Gastroesophageal sphincter (tissue), 3 donors: Measurements from ENCODE around the gene INPP4B.

Experiments used
- POLR2AphosphoS5 ChIP-seq: sonication (generic); formaldehyde crosslinking; IDR thresholded peaks from one replicate; pipeline ENCODE4 v1.6.1; 2017; ENCODE audit warnings: antibody characterized with exemption
- TF ChIP-seq, protein P1 (sequence below), 4 experiments: fragments of 200-600 bp in 2 of 4; fragments of 450-650 bp in 2 of 4; sonication (generic) in 1 of 4; IDR thresholded peaks; one replicate each; pipeline ENCODE4 v1.5.1; 2017 to 2019; ENCODE audit warnings: antibody characterized with exemption in 4 of 4, mild to moderate bottlenecking in 2 of 4, moderate library complexity in 2 of 4

GRCh38 chr4:142856576-142856975 lies 10.5 kb upstream of the INPP4B start:
- no peak for TF ChIP-seq POLR2AphosphoS5
- TF ChIP-seq, protein P1, sequence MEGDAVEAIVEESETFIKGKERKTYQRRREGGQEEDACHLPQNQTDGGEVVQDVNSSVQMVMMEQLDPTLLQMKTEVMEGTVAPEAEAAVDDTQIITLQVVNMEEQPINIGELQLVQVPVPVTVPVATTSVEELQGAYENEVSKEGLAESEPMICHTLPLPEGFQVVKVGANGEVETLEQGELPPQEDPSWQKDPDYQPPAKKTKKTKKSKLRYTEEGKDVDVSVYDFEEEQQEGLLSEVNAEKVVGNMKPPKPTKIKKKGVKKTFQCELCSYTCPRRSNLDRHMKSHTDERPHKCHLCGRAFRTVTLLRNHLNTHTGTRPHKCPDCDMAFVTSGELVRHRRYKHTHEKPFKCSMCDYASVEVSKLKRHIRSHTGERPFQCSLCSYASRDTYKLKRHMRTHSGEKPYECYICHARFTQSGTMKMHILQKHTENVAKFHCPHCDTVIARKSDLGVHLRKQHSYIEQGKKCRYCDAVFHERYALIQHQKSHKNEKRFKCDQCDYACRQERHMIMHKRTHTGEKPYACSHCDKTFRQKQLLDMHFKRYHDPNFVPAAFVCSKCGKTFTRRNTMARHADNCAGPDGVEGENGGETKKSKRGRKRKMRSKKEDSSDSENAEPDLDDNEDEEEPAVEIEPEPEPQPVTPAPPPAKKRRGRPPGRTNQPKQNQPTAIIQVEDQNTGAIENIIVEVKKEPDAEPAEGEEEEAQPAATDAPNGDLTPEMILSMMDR (IDR thresholded peaks at IDR 0.05), result no peak
